DND-41 (cell line): ENCODE data around the gene SLC34A3.

Experiments used
- ATAC-seq: fragments of 200-7000 bp; cut with Tn5 transposase; 3 replicates; pipeline ENCODE4 v1.9.1; 2021; ENCODE audit warnings: low read depth; ENCODE audit not compliant: insufficient read depth
- DNase-seq: peaks from one replicate; pipeline ENCODE4 v3.0.0-alpha.2; 2020
- H2AFZ ChIP-seq: 2 replicates; pipeline ENCODE4 v1.6.0; 2012; ENCODE audit warnings: low read depth, low read length
- H3K27ac ChIP-seq: 2 replicates; pipeline ENCODE4 v1.5.1; 2012; ENCODE audit warnings: low read length, inconsistent platforms
- H3K27me3 ChIP-seq: fragments of 200-600 bp; sonication (generic); 2 replicates; pipeline ENCODE4 v1.6.0; 2012; ENCODE audit warnings: low read length, mild to moderate bottlenecking, inconsistent platforms; ENCODE audit not compliant: insufficient read depth, poor library complexity
- H3K36me3 ChIP-seq: 2 replicates; pipeline ENCODE4 v1.5.1; 2012; ENCODE audit warnings: low read length, inconsistent platforms; ENCODE audit not compliant: insufficient read depth
- H3K4me1 ChIP-seq: 2 replicates; pipeline ENCODE4 v1.5.1; 2012; ENCODE audit warnings: mild to moderate bottlenecking, low read length; ENCODE audit not compliant: insufficient read depth
- H3K4me2 ChIP-seq: 2 replicates; pipeline ENCODE4 v1.6.0; 2012; ENCODE audit warnings: mild to moderate bottlenecking, moderate library complexity, low read length, inconsistent platforms; ENCODE audit not compliant: insufficient read depth
- H3K4me3 ChIP-seq, 2 experiments: fragments of 200-600 bp in 1 of 2; shearing (Covaris generic) in 1 of 2; 2 replicates each; pipeline ENCODE4 v1.5.1; 2012 to 2016; ENCODE audit warnings: inconsistent platforms in 2 of 2, low read length in 2 of 2, mild to moderate bottlenecking in 2 of 2, low read depth in 1 of 2, moderate library complexity in 1 of 2
- H3K79me2 ChIP-seq: 2 replicates; pipeline ENCODE4 v1.6.0; 2012; ENCODE audit warnings: low read length, inconsistent platforms; ENCODE audit not compliant: insufficient read depth
- H3K9ac ChIP-seq: 2 replicates; pipeline ENCODE4 v1.6.0; 2012; ENCODE audit warnings: low read depth, mild to moderate bottlenecking, inconsistent platforms, low read length, moderate library complexity
- H3K9me3 ChIP-seq: 2 replicates; pipeline ENCODE4 v1.5.1; 2012; ENCODE audit warnings: low read length, moderate library complexity, mild to moderate bottlenecking, inconsistent platforms; ENCODE audit not compliant: insufficient read depth, severe bottlenecking
- H4K20me1 ChIP-seq: 2 replicates; pipeline ENCODE4 v1.6.0; 2012; ENCODE audit warnings: low read length; ENCODE audit not compliant: insufficient read depth
- CTCF ChIP-seq: IDR thresholded peaks from 2 replicates; pipeline ENCODE4 v1.5.1; 2012; ENCODE audit warnings: borderline replicate concordance, low read length, moderate library complexity, mild to moderate bottlenecking; ENCODE audit not compliant: poor library complexity, severe bottlenecking; ENCODE audit errors: extremely low read depth
- EZH2 ChIP-seq: IDR thresholded peaks from 3 replicates; pipeline ENCODE4 v1.6.1; 2012; ENCODE audit warnings: borderline replicate concordance, low read depth, mild to moderate bottlenecking, moderate library complexity, low read length, inconsistent platforms; ENCODE audit not compliant: severe bottlenecking

The SLC34A3 gene

GRCh38 chr9:137186385-137186784 is 44.3 kb upstream of the SLC34A3 start:
- Histone ChIP-seq H3K79me2 (peaks cover 48% of the 10 kb centered on the region), H4K20me1 (peaks cover 39% of the 10 kb centered on the region), H3K9ac (peak overlapping the region; percentile 97), H3K36me3 (peaks cover 77% of the 10 kb centered on the region), H3K9me3 (no peaks in the 10 kb centered on the region), H2AFZ (no peak overlapping the region), H3K27ac (no peak overlapping the region), H3K27me3 (no peaks in the 10 kb centered on the region), H3K4me2 (peak overlapping the region; percentile 88), H3K4me1 (peaks cover 44% of the 10 kb centered on the region), H3K4me3 (peak overlapping the region in 1 of 2 experiments; percentile 97; a peak in 2 of 4 replicates)
- no peak for TF ChIP-seq EZH2
- no peak for TF ChIP-seq CTCF
- no peak for DNase-seq
- ATAC-seq: no peak

GRCh38 chr9:137187386-137187785 is 43.3 kb upstream of the SLC34A3 start:
- H3K27me3 ChIP-seq: no peaks in the 10 kb centered on the region
- H3K4me2 ChIP-seq: peak overlapping the region; percentile 88
- H3K9me3 ChIP-seq: no peaks in the 10 kb centered on the region
- no peak for ATAC-seq
- peaks cover 39% of the 10 kb centered on the region for H4K20me1 ChIP-seq
- peak overlapping the region; percentile 94; the same call in 1 of the 2 replicates for H3K27ac ChIP-seq
- H3K9ac ChIP-seq: peak overlapping the region; percentile 97
- no peak overlapping the region for H2AFZ ChIP-seq
- no peak for TF ChIP-seq EZH2
- no peak for TF ChIP-seq CTCF
- H3K79me2 ChIP-seq: peaks cover 48% of the 10 kb centered on the region
- peak overlapping the region; percentile 66 to 97; a peak in 3 of 4 replicates for H3K4me3 ChIP-seq
- DNase-seq: no peak
- peaks cover 44% of the 10 kb centered on the region for H3K4me1 ChIP-seq
- peaks cover 74% of the 10 kb centered on the region for H3K36me3 ChIP-seq

GRCh38 chr9:137188086-137188489 is 42.6 kb upstream of the SLC34A3 start:
- peak overlapping the region; percentile 66 to 97 for H3K4me3 ChIP-seq
- H3K27me3 ChIP-seq: no peaks in the 10 kb centered on the region
- H3K9ac ChIP-seq: peak overlapping the region; percentile 97
- peaks cover 44% of the 10 kb centered on the region for H3K4me1 ChIP-seq
- peaks cover 67% of the 10 kb centered on the region for H3K36me3 ChIP-seq
- H2AFZ ChIP-seq: peak overlapping the region; percentile 84
- ATAC-seq (no peak), DNase-seq (no peak)
- H3K27ac ChIP-seq: peak overlapping the region; percentile 94
- H4K20me1 ChIP-seq: peaks cover 39% of the 10 kb centered on the region
- no peaks in the 10 kb centered on the region for H3K9me3 ChIP-seq
- H3K4me2 ChIP-seq: peak overlapping the region; percentile 88
- peaks cover 48% of the 10 kb centered on the region for H3K79me2 ChIP-seq
- TF ChIP-seq EZH2 (no peak), CTCF (no peak)
